Psoas muscle (tissue), 8 donors: ENCODE measurements around the gene IRS1. TPM values are rescaled to one million over a fixed set of nuclear protein-coding genes. Genes with fewer than 3 reads are reported as not detected.

Experiments
- ATAC-seq, 4 donors: fragments of 200-7000 bp; cut with Tn5 transposase; one replicate each; pipeline ENCODE4 v1.9.1; 2020; ENCODE audit warnings: moderate library complexity in 3 of 4, mild to moderate bottlenecking in 2 of 4
- DNase-seq, 2 donors: peaks; one replicate each; pipeline ENCODE4 v3.0.0-alpha.2; 2020
- H3K27ac ChIP-seq: fragments of 200-600 bp; one replicate; pipeline ENCODE4 v1.8.0; 2022
- H3K27me3 ChIP-seq, 3 donors: fragments of 200-600 bp in 1 of 3; one replicate each; pipeline versions ENCODE4 v1.6.1 to v1.8.0; 2013 to 2022; ENCODE audit warnings: low read length in 2 of 3, mild to moderate bottlenecking in 2 of 3, moderate library complexity in 1 of 3; ENCODE audit not compliant: insufficient read depth in 3 of 3
- H3K36me3 ChIP-seq, 2 donors: fragments of 200-600 bp in 1 of 2; one replicate each; pipeline versions ENCODE4 v1.6.1 to v1.8.0; 2013 to 2022; ENCODE audit warnings: low read depth in 1 of 2, mild to moderate bottlenecking in 1 of 2, moderate library complexity in 1 of 2; ENCODE audit not compliant: insufficient read depth in 1 of 2
- H3K4me1 ChIP-seq: fragments of 200-600 bp; one replicate; pipeline ENCODE4 v1.8.0; 2022
- H3K4me3 ChIP-seq: fragments of 200-600 bp; one replicate; pipeline ENCODE4 v1.8.0; 2022; ENCODE audit warnings: mild to moderate bottlenecking
- H3K9me3 ChIP-seq: fragments of 200-600 bp; one replicate; pipeline ENCODE4 v1.8.0; 2022
- WGBS, 3 donors: extraction: QIAGEN DNeasy Blood & Tissue Kit; methylation state at CpG; one replicate each; pipeline versions ENCODE4 v1.1.6 to v1.1.7; 2013; 5-methylcytosine and 5-hydroxymethylcytosine counted together
- intact Hi-C, 2 donors: fragments of 100-400 bp; cut with DNase I; formaldehyde crosslinking; loops; one replicate each; pipeline versions ENCODE4 v1.11.0 to v1.14.2; 2022
- polyA plus RNA-seq, 3 donors: library from polyadenylated mRNA; stranded (reverse); fragments of 200-250 nt; gene quantifications; one replicate each; pipeline ENCODE4 v1.2.3, GENCODE V29; 2013
- total RNA-seq, 4 donors: library from RNA; stranded (reverse); fragmentation: NEBNext Ultra II Directional in 2 of 4; extraction: Animal tissue kit (Norgen Biotek cat#: 25700) in 2 of 4; gene quantifications; one replicate each; pipeline versions ENCODE4 v1.2.1 to v1.2.4, GENCODE V29; 2021 to 2023
- TF ChIP-seq, protein P1 (sequence below): fragments of 200-600 bp; IDR thresholded peaks from one replicate; pipeline ENCODE4 v1.8.0; 2022; ENCODE audit warnings: antibody characterized with exemption
- donor health status: healthy with polysubstance abuse.
- donor health status: DM: no; HTN: no; CAD: no; lungs with moderate emphysema.
- donor health status: Bipolar disorder and iron deficiency.
- donor health status: healthy.
- donor health status: DM: yes; HTN: yes; CAD: no.
- donor health status: DM: no; HTN: no; CAD: no.
- donor health status: DM: no; HTN: no; CAD: no.
- donor health status: DM: yes; HTN: yes; CAD: no.

Gene IRS1
- total and polyA plus RNA-seq, 7 donors = 2.5 to 21.0 (median 11.9) TPM

GRCh38 chr2:226703514-226703913, 96.1 kb downstream of the IRS1 start:
- Histone ChIP-seq H3K27ac (no peak overlapping the region), H3K4me1 (no peaks in the 10 kb centered on the region), H3K27me3 (no peaks in the 10 kb centered on the region), H3K9me3 (no peaks in the 10 kb centered on the region), H3K36me3 (no peaks in the 10 kb centered on the region), H3K4me3 (no peak overlapping the region)
- DNase-seq = no peak
- WGBS, 3 donors = 59 to 69% (median 60%) methylated on average over 3 of the region's 3 CpGs
- intact Hi-C loops = no loop called here
- peak in 1 of 4 donors; percentile 24 for ATAC-seq
- TF ChIP-seq, protein P1, sequence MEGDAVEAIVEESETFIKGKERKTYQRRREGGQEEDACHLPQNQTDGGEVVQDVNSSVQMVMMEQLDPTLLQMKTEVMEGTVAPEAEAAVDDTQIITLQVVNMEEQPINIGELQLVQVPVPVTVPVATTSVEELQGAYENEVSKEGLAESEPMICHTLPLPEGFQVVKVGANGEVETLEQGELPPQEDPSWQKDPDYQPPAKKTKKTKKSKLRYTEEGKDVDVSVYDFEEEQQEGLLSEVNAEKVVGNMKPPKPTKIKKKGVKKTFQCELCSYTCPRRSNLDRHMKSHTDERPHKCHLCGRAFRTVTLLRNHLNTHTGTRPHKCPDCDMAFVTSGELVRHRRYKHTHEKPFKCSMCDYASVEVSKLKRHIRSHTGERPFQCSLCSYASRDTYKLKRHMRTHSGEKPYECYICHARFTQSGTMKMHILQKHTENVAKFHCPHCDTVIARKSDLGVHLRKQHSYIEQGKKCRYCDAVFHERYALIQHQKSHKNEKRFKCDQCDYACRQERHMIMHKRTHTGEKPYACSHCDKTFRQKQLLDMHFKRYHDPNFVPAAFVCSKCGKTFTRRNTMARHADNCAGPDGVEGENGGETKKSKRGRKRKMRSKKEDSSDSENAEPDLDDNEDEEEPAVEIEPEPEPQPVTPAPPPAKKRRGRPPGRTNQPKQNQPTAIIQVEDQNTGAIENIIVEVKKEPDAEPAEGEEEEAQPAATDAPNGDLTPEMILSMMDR = no peak

GRCh38 chr2:226702376-226702775, 97.2 kb downstream of the IRS1 start:
- TF ChIP-seq, protein P1 = no peak
- Histone ChIP-seq H3K27me3 (no peaks in the 10 kb centered on the region), H3K4me1 (no peaks in the 10 kb centered on the region), H3K4me3 (no peak overlapping the region), H3K9me3 (no peaks in the 10 kb centered on the region), H3K27ac (no peak overlapping the region), H3K36me3 (no peaks in the 10 kb centered on the region)
- ATAC-seq (no peak), DNase-seq (no peak)
- WGBS, 3 donors = 77 to 82% (median 79%) methylated on average over 7 of the region's 7 CpGs
- intact Hi-C loops = no loop called here

DNA sequence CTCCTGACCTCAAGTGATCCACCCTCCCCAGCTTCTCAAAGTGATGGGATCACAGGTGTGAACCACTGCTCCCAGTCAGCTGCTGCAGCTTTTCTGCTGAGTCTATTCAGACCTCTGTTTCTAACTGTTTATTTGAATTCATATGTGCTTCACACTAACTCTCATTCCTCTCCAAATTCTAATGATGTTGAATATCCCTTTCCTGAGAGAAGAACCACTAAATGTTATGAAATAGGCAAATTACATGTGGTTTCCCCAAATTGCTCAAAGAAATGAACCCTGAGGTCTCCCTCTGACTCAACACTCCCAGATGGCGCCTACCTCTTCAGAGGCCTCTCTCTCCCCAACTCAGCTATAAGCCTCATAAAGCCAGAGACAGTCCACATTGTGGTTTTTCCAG, 98.6 kb downstream of the IRS1 start:
- WGBS, 3 donors = 96 to 100% (median 97%) methylated on average over 1 of the region's 1 CpG
- H3K4me3 ChIP-seq = no peak overlapping the region
- H3K36me3 ChIP-seq = no peaks in the 10 kb centered on the region
- no peak overlapping the region for H3K27ac ChIP-seq
- no peaks in the 10 kb centered on the region for H3K4me1 ChIP-seq
- no peaks in the 10 kb centered on the region for H3K27me3 ChIP-seq
- intact Hi-C loops = no loop called here
- DNase-seq (no peak), ATAC-seq (no peak)
- TF ChIP-seq, protein P1 = no peak
- H3K9me3 ChIP-seq = no peaks in the 10 kb centered on the region

DNA sequence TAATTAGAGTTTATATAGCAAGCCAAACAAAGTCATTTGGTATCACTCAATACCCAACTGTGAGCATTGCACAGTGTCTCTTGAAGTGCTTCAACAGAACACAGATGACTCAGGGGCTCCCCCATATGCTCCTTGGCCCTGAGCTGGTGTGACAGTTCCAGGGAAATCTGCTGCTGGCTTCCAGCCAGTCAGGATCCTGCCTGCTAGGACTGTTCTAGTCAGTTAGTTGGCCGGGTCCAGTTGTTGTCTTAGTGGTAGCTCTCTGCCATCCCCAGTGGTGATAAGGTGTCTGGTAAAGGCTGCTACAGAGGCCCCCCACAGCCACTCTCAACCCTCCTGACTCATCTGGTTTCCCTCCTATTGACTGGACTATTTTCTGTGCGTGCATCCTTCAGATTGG, 100.3 kb downstream of the IRS1 start:
- H3K27ac ChIP-seq = no peak overlapping the region
- no peaks in the 10 kb centered on the region for H3K27me3 ChIP-seq
- intact Hi-C loops = no loop called here
- H3K4me3 ChIP-seq = no peak overlapping the region
- no peaks in the 10 kb centered on the region for H3K36me3 ChIP-seq
- peaks cover 8% of the 10 kb centered on the region for H3K4me1 ChIP-seq
- TF ChIP-seq, protein P1 = peak; percentile 5
- ATAC-seq = peak; percentile 60 to 91 (median 90)
- peak; percentile 77 to 86 for DNase-seq
- no peaks in the 10 kb centered on the region for H3K9me3 ChIP-seq
- WGBS, 3 donors = 42 to 56% (median 45%) methylated on average over 2 of the region's 2 CpGs

DNA sequence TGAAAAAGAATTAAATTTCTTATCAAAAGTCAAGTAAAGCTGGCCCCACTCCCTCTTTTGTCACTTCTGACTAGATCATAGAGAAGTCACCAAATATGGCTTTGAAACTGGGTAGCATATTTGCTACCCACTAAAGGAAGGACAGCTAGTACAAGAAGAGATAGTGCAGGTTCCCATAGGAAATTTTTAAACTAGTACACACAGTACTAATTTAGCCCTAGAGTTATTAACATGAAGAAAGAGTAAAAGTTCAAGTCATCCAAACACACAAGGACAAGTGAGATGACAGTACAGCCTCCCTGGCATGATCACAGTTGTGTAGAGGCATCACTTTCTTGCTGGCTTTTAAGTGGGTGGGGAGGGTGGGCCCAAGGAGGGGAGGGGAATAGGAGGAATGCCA, 100.9 kb downstream of the IRS1 start:
- Histone ChIP-seq H3K4me3 (no peak overlapping the region), H3K4me1 (peaks cover 8% of the 10 kb centered on the region), H3K9me3 (no peaks in the 10 kb centered on the region), H3K36me3 (no peaks in the 10 kb centered on the region), H3K27ac (no peak overlapping the region), H3K27me3 (no peaks in the 10 kb centered on the region)
- peak in 2 of 4 donors; percentile 35 to 60 for ATAC-seq
- TF ChIP-seq, protein P1 = no peak
- intact Hi-C loops = no loop called here
- DNase-seq = no peak
